ENCODE data around the gene ANKRD27. TPM values are rescaled to one million over a fixed set of nuclear protein-coding genes. Genes with fewer than 3 reads are reported as not detected.
"Not testable (repeated sequence)": the region's sequence is repeated elsewhere in the genome, so short reads cannot be mapped to it uniquely, and the experiment has no call there.

ANKRD27 gene
- total RNA-seq, 1 donor from 2014 or later: 37.0 TPM

GRCh38 chr19:32594021-32594420 is 81.0 kb downstream of the ANKRD27 start:
- Mint-ChIP-seq H3K27me3 (no peaks in the 10 kb centered on the region), H3K9me3 (no peaks in the 10 kb centered on the region), H3K4me1 (ENCODE audit: unreplicated experiment) (no peaks in the 10 kb centered on the region), H3K36me3 (peaks cover 26% of the 10 kb centered on the region), H3K4me3 (no peak overlapping the region), H3K27ac (no peak overlapping the region)
- DNase-seq (ENCODE audit: extremely low spot score, unreplicated experiment): no peak
- no peak for TF ChIP-seq CTCF (conservative IDR thresholded peaks at IDR 0.05)

- peaks cover 39% of the 10 kb centered on the region for H3K36me3 Mint-ChIP-seq
- H3K27me3 Mint-ChIP-seq; H3K9me3 Mint-ChIP-seq; H3K4me1 Mint-ChIP-seq (ENCODE audit: unreplicated experiment); H3K4me3 Mint-ChIP-seq; H3K27ac Mint-ChIP-seq; DNase-seq (ENCODE audit: extremely low spot score, unreplicated experiment): not testable (repeated sequence)
These were observed 87.1 kb downstream of the ANKRD27 start for GRCh38 chr19:32587747-32588504.

GRCh38 chr19:32581705-32582179 is 93.2 kb downstream of the ANKRD27 start:
- H3K4me3 Mint-ChIP-seq: peak overlapping the region; percentile 93
- H3K4me1 Mint-ChIP-seq (ENCODE audit: unreplicated experiment): peaks cover 10% of the 10 kb centered on the region
- peak overlapping the region; percentile 77 for H3K27ac Mint-ChIP-seq
- H3K36me3 Mint-ChIP-seq: peaks cover 21% of the 10 kb centered on the region
- TF ChIP-seq CTCF (conservative IDR thresholded peaks at IDR 0.05): no peak
- no peak for DNase-seq (ENCODE audit: extremely low spot score, unreplicated experiment)
- no peaks in the 10 kb centered on the region for H3K27me3 Mint-ChIP-seq
- no peaks in the 10 kb centered on the region for H3K9me3 Mint-ChIP-seq

- Mint-ChIP-seq H3K27ac (peak within 1 kb of the TSS; percentile 77), H3K27me3 (peaks cover under 1% of the 10 kb centered on the region), H3K4me3 (peak within 1 kb of the TSS; percentile 93)
These were observed 93.9 kb downstream of the ANKRD27 start, which contains the start of gene PDCD5 for GRCh38 chr19:32580901-32581704. TSS of gene PDCD5 (plus strand) at chr19:32581190. CDS start at chr19:32581262, 72 bp downstream.

GRCh38 chr19:32580353-32580900 is 94.6 kb downstream of the ANKRD27 start:
- Mint-ChIP-seq H3K4me1 (ENCODE audit: unreplicated experiment) (peaks cover 10% of the 10 kb centered on the region), H3K27me3 (peaks cover 3% of the 10 kb centered on the region), H3K9me3 (no peaks in the 10 kb centered on the region), H3K36me3 (peaks cover 11% of the 10 kb centered on the region), H3K27ac (peak overlapping the region; percentile 48), H3K4me3 (peak overlapping the region; percentile 92)
- TF ChIP-seq CTCF (conservative IDR thresholded peaks at IDR 0.05): no peak
- no peak for DNase-seq (ENCODE audit: extremely low spot score, unreplicated experiment)

More at GRCh38 chr19:32580901-32581704, 93.9 kb downstream of the ANKRD27 start, which contains the start of gene PDCD5:
- TF ChIP-seq CTCF (conservative IDR thresholded peaks at IDR 0.05): no peak
- no peaks in the 10 kb centered on the region for H3K9me3 Mint-ChIP-seq
- peaks cover 10% of the 10 kb centered on the region for H3K4me1 Mint-ChIP-seq (ENCODE audit: unreplicated experiment)
- peak; percentile 95 for DNase-seq (ENCODE audit: extremely low spot score, unreplicated experiment)
- peaks cover 15% of the 10 kb centered on the region for H3K36me3 Mint-ChIP-seq

Data from type B pancreatic cell (in vitro differentiated cells).